Inflammatory macrophage treated with lipopolysaccharide for 4 hours (primary cell): ENCODE measurements around the gene HECTD2.
"Not testable (repeated sequence)": the region's sequence is repeated elsewhere in the genome, so short reads cannot be mapped to it uniquely, and the experiment has no call there.

Source experiments
- DNase-seq: peaks from one replicate; pipeline ENCODE4 v3.0.0-alpha.2; 2020

HECTD2 gene

DNA sequence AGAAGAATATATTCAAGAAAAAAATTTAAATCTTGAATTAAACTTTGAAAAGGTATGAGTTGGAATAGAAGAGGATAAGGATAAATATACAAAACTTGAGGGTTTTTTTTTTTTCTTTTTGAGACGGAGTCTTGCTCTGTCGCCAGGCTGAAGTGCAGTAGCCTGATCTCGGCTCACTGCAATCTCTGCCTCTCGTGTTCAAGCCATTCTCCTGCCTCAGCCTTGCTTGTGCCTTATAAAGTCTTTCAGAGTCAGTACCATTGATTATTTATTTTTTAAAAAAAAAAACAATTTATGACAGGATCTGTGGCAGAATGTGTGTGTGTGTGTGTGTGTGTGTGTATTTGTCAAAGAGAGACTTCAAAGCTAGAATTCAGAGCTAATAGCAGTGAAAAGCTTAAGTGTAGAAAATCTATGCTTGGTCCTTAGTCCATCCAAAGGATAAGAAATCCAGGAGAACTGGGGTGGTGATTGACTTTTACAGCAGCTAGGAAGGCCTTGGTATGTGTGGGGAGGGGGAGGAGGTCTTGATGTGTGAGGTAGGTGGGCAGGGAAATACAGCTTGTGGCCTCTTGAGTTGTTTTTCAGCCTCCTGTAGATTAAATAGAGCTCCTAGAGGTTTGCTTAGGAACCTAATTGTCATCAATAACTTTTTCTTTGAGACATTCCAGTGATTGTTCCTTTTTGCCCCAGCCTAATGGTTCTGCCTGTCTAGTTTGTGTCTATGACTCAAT is 2.4 kb downstream of the HECTD2 start:
- no peak for DNase-seq

DNA sequence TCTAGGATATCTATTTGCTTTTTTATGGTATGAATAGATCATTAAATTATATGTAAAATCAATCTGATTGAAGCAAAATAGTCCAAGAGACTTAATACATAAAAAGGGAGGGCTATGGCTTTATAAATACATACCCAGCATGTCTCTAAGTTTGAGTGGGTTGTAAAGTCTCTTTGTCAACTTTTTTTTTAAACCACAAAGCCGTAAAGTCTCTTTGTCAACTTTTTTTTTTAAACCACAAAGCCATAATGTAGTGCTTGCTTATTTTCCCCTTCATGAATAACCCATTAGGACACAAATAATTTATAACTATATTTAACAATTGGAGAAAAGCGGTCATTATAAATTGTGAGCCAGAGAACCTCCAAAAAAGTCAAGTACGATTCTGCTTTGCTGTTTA is 5.7 kb downstream of the HECTD2 start:
- no peak for DNase-seq

DNA sequence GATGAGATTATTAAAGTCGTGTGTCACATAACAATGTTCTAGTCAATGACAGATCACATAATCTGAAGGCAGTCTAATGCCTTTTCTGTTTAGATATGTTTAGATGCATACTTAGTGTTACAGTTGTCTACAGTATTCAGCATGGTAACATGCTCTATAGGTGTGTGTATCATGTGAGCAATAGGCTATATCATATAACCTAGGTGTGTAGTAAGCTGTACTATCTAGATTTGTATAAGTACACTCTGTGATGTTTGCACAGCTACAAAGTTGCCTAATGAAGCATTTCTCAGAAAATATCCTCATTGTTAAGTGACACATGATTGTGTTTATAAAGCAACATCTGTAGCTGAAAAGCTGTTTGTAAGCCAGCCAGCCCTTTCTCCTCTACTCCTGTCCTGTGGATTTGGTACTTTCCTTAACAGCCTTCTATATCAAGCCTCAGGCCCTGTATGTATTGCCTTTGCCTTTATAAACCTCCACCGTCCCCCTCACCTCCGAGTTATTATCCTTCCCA is 6.3 kb downstream of the HECTD2 start:
- DNase-seq: no peak

DNA sequence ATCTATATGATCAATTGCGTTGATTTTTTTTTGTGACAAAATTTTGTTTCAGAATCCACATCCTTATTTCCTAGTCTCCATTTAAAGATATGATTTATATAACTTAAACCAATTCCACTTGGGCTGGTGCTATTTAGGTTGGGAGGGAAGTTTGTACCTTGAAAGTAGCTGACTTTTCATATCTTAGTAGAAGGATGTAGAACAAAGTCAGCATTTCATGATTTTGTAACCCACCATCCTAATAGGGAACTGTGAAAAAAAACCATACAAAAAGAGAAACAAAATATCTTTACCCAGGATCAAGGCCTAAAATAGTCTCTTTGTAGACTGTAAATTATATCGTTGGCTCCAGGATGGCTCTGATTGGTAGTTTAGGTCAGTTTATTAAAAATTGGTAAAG is 8.3 kb downstream of the HECTD2 start:
- peak; percentile 55 for DNase-seq

DNA sequence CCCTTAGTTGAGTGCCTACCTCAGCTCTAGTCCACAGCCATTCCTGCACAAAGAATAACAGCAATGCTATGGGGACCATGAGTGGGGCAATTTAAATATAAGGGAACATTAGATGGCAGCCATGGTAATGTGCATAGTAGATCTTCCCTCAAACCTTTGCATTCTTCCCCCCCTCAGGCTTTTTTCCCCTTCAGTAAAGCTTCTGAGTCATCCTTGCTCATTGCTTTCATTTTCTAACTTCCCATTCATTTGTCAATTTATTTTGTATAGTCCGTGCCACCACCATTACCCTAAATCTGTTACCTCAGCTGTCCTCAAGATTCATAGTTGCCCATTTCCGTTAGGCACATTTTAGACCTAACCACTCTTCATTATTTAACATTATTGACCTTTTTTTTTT is 10.7 kb downstream of the HECTD2 start:
- peak; percentile 30 for DNase-seq

DNA sequence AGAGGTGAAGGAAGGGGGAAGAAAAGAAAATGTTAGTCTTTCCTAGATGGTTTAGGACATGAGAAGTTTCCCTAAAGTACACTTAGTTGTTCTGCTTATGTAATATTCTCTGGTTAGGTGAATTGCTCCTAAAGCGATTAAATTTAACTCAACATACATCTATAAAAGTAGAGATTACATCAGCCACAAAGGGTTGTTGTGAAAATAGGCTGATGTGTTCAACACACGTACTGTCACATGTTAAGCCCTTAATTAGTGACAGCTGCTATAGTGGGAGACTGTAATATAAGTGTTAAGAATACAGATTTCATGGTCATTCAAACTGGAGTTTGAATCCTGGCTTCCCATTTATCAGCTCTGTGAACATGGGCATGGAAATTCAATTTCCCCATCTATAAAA is 12.8 kb downstream of the HECTD2 start:
- no peak for DNase-seq

DNA sequence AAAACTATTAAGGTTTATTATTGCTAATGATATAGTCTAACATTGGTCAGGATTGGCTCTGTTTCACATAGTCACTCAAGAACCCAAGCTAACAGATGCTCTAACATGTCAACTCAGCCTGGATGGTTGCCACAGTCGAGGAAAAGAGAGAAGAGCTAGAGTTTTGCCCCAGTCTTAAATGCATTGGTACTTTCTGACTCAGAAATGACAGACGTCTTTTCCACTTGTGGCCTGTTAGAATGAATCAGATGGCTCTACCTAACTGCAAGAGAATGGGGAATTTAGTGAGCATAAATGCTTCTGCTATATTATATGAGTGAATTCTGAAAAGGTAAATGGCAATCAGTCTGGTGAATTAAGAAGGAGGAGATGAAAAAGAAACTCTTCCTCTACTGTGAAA is 13.9 kb downstream of the HECTD2 start:
- no peak for DNase-seq

DNA sequence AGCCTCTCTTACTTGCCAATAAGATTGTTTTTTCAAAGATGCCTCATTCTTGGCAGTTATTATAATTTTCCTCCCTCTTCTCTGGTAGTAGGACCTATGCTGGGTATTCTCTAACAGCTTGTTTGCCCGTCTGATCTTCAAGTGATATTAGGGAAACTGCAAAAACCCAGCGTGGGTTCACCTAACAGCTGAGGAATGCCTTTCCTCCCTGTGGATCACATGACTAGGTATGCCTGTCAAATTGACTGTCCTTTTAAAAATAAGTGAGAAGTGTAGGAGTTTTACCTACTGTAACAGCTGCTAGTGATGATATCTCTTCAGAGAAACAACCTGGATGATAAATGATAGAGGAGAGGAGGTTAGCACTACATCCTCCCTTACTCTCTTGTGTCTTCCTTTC is 22.0 kb downstream of the HECTD2 start:
- DNase-seq: no peak

DNA sequence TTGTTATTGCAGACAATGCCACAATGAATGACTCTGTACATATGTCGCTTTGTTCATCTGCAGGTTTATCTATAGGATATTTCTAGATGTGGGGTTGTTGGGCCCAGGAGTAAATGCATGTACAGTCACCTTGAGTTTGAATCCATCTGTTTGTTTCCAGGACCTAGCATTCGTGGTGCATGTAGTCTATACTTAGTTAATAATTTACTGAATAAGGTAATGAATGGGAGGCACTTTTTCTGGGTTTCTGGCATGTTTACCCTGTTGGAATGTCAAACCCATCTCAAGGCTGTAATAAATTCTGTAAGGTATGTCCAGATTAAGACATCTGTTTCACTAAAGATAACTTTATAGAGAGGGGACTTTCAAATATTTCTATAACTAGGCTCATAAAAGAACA is 23.5 kb downstream of the HECTD2 start:
- DNase-seq: no peak

DNA sequence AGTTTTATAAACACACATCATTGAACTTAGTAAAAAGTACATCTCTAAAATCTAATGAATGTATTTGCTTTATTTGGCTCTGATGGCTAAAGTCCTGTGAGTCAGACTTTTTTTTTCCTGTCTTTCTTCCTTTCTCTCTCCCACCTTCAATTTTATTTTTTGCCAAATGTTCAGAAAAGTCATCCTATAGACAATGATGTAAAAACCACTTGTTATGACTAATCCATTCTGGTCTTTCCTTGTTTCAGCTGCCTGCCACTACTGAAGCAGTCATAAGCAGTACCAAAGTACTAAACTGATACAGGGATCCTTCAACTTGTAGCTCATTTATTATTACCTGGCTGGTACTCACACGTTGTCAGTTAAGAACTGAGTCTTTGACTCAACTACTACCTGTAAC is 23.9 kb downstream of the HECTD2 start:
- DNase-seq: no peak

DNA sequence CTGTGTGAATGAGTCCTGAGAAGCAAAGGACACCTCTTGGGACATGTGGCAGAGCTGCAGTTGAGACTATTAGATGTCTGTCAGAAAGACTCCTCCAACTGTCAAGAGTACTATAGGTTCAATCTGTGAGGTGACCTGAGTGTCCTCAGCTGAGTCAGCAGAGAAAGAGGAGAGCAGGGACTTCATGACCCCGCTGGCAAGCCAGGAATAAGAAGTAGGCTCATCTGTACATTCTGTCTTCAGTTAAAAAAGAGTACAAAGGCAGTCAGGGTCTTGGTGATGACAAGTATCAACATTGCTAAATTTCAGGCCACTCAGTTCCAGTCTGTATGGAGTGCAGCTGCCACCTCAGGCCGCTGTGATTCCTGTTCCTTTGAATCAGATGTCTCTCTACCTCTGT is 25.1 kb downstream of the HECTD2 start:
- no peak for DNase-seq

DNA sequence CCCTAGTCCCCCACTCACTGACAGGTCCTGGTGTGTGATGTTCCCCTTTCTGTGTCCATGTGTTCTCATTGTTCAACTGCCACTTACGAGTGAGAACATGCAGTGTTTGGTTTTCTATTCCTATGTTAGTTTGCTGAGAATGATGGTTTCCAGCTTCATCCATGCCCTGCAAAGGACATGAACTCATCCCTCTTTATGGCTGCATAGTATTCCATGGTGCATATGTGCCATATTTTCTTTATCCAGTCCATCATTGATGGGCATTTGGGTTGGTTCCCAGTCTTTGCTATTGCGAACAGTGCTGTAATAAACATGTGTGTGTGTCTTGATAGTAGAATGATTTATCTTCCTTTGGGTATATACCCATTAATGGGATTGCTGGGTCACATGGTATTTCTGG is 28.1 kb downstream of the HECTD2 start:
- not testable (repeated sequence) for DNase-seq

DNA sequence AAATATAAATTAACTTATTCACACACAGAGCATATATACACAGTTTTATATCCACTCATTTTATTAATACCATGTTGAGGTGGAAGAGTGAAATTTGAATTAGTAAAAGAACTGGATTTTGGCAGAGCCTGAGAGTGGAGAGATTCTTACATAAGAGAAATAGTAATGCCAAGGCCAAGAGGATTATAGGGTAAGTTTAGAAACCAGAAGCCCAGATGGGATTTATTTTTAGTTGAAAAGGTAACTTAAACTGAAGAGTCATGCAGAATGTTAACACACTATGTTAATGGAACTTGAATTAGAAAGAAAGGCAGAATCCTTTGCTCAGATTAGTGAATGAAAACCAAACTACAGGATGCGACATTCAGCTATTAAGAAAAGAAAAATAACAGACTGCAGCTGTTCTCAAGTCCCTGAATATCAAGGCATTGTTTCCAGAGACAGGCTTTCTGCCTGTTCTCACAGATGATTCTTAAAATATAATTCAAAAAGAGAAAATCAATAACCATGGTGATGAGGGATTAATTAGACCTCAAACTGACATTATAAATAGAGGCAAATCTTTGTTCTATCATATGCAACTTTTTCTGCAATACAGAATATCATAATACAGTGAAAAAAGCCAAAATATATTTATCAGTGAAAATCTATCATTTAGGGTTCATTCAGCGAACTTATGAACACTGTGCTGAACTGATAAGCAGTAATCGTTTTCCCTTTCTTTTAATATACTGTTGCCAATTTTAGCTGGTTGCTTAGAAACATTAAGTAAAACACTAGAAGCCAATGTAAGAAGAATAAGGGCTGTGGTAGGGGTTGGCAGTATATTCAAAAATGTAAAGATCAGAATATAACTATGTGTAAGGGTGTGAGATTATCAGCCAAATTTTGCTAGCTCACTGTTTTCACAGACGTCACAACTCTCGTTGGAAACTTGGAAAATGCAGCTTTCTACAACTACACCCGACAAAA is 34.4 kb downstream of the HECTD2 start:
- DNase-seq: no peak

DNA sequence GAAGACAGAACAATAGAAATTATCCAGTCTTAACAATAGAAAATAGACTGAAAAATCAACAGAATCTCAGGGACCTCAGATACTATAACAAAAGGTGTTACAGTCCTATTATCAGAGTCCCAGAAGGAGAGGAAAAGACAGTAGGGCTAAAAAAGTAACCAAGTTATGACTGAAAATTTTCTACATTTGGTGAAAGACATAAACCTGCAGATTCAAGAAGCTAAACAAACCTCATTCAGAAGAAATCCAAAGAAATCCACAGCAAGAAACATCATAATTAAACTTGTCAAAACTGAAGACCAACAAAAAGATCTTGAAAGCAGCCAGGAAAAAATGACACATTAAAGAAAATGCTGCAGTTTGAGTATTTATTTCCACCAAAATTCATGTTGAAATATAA is 41.9 kb downstream of the HECTD2 start:
- DNase-seq: no peak

DNA sequence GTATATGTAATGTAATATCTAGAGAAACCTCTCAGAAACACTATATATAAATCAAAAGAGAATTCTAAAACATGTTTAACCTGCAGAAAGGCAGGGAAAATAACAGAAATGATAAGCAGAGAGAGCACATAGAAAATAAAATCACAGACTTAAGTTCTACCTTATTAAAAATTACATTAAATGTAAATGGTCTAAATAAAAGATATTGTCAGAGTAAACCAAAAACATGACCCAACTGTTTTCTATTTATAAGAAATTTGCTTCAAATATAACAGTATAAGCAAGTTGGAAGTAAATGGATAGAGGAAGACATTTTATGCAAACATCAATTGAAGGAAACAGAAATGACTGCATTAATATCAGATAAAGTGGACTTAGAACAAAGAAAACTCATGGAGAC is 43.4 kb downstream of the HECTD2 start:
- DNase-seq: no peak

DNA sequence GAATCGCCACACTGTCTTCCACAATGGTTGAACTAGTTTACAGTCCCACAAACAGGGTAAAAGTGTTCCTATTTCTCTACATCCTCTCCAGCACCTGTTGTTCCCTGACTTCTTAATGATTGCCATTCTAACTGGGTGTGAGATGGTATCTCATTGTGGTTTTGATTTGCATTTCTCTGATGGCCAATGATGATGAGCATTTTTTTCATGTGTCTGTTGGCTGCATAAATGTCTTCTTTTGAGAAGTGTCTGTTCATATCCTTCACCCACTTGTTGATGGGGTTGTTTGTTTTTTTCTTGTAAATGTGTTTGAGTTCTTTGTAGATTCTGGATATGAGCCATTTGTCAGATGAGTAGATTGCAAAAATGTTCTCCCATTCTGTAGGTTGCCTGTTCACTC is 45.0 kb downstream of the HECTD2 start:
- not testable (repeated sequence) for DNase-seq

DNA sequence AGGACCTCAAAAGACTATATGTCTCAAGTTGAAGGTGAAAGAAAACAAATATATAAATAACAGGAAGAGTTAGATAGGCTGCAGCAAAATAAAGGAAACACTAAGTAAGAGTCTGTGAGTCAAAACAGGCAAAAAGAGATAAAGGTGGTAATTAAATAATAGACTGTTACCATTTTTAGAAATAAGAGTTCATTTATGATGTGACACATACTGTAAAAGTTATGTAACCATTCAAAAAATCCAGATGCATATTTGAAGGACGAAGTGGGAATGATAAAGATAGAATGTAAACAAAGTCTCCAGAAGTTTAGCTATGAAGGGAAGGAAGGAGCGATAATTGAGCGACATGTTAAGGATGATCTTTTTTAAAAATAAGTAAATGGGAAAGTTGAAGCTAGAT is 50.5 kb downstream of the HECTD2 start:
- no peak for DNase-seq

DNA sequence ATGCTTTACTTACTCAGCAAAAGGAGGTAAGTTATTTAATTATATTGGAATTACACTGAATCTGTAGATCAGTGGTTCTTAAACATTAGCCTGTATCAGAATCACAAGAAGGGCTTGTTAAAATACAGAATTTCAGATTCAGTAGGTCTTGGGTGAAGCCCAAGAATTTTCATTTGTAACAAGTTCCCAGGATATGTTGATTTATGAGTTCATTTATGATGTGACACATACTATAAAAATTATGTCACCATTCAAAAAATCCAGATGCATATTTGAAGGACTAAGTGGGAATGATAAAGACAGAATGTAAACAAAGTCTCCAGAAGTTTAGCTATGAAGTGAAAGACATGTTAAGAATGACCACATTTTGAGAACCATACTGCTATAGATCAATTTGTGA is 52.3 kb downstream of the HECTD2 start:
- no peak for DNase-seq

DNA sequence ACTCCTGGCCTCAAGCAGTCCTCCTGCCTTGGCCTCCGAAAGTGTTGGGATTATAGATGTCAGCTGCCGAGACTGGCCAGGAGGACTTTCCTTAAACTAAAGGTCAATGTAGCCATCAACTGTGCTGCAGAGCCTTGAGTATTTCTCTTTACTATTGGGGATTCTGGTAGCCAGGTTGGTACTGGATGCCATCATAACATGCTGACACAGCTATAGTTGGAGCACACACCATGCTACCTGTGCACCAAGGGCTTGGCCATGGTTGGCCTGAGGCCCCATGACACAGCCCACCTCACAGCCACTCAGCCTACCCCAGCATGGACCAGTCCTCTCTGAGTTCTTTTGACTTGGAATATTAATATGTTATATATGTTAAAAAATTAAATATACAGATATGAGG is 54.4 kb downstream of the HECTD2 start:
- no peak for DNase-seq

DNA sequence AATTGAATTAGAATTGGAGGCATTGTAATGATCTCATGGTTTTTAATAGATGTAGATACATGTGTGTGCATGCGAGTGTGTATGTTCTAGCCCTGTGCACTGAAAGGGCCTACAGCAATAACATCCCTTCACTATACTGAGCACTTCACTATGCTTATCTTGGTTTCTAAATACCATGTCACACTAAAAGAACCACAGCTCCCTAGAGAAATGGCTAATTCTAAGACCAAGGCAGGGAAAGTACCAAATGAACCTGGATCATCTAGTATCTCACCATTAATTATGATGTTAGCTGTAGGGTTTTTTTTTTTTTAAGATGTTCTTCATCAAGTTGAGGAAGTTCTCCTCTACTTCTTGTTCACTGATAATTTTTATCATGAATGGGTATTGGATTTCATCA is 55.1 kb downstream of the HECTD2 start:
- DNase-seq: no peak

DNA sequence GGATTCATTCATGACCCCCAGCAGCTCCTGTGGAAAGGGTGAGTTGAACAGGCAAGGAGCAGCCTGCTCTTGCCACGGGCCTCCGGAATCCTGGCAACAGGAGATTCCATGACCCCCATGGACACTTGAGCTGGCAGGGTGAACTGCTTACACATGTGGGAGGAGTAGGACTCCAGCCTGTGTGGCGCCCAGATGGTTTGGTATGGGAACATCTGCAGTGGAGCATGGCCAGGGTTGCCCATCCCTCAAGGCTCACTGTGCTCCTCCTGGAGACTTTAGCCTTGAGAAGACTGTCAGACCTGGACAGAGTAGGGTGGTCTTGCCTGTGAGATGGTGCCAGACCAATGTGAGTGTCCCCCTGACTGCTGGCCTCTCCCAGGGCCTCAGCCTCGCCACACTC is 57.0 kb downstream of the HECTD2 start:
- no peak for DNase-seq

DNA sequence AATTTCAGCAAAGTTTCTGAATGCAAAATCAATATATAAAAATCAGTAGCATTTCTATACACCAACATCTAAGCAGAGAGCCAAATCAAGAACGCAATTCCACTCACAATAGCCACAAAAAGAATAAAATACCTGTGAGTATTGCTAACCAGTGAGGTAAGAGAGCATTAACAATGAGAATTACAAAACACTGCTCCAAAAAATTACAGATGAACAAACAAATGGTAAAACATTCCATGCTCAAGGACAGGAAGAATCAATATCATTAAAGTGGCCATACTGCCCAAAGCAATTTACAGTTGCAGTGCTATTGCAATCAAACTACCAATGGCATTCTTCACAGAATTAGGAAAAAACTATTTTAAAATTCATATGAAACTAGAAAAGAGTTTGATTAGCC is 61.5 kb downstream of the HECTD2 start:
- DNase-seq: no peak

DNA sequence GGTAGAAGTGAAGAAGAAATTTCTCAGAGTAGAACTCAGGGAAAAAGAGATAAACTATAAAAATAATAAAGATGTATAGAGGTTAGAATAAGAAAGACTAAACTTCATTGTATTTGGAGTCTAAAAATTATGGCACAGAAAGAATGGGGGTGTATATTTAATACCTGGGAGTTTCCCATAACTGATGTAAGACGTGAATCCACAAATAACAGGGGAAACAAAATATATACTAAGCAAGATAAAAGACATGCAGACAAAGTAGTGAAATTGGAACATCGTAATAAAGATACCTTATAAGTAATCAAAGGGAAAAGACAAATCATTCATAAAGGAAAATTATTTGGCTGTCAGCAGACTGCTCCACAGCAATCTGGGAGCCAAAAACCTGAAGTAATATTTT is 62.8 kb downstream of the HECTD2 start:
- DNase-seq: no peak

DNA sequence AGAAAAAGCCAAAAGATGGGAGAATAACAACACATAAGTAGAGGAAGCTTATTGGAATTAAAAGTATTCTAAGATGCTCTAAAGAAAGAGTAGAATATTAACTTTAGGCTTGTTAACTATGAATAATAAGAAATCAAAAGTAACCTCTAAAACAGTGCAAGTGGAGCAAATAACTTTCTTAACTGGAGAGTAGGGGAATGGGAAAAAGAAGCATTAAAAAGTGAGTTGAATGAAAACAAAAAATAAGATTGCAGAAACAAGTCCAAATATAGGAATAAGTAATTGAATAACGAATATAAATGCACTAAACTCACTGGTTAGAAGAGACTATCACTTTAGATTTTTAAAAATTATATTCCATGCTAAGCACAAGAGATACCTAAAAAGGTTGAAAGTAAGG is 63.9 kb downstream of the HECTD2 start:
- DNase-seq: no peak
